Measurements from ENCODE around the gene PTPRM.
"Not testable (repeated sequence)": the region's sequence is repeated elsewhere in the genome, so short reads cannot be mapped to it uniquely, and the experiment has no call there.

Gene PTPRM

GRCh38 chr18:8433323-8433722, 866.2 kb downstream of the PTPRM start:
- no peak for DNase-seq (ENCODE audit: low spot score)

DNA sequence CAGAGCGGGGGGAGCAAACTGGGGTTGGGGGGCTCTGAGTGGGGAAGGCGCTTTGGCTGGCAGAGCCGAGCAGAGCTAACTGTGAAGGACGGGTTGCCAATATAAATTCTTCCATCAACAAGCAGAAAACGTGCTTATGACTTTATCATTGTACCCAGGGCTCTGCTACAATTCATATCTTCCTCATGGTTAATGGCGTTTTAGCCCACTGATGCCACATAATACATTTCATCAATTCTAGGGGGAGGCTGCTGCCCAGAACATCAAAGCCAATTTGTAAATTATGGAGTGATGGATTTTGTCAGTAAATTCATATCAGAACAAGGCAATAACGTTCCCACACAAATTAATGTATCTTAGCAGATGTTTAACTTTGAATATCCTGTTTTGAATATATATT, 866.7 kb downstream of the PTPRM start:
- DNase-seq (ENCODE audit: low spot score): no peak

- no peak for DNase-seq (ENCODE audit: low spot score)
Observed at GRCh38 chr18:8435376-8435775, 868.3 kb downstream of the PTPRM start.

DNA sequence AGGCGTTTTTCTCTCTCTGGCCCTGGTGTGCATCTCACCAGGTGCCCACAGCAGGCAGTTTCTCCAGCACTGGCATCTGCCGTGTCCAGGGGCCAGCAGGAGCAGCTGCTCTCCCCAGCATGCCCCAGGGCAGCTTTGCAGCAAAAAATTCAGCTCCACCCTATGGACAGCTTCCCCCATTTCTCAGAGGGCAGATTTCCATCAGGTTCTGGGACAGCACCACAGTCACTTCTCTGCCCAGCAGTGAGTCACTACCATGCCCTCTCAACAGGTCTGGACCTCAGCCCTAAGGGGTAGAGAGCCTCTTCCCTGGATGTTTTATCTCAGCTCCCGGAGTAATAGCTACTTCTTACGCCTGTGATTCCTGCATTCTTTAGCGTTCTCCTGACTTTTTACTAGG, 871.9 kb downstream of the PTPRM start:
- DNase-seq (ENCODE audit: low spot score): no peak

GRCh38 chr18:8443505-8443904, 876.4 kb downstream of the PTPRM start:
- DNase-seq (ENCODE audit: low spot score): no peak

DNA sequence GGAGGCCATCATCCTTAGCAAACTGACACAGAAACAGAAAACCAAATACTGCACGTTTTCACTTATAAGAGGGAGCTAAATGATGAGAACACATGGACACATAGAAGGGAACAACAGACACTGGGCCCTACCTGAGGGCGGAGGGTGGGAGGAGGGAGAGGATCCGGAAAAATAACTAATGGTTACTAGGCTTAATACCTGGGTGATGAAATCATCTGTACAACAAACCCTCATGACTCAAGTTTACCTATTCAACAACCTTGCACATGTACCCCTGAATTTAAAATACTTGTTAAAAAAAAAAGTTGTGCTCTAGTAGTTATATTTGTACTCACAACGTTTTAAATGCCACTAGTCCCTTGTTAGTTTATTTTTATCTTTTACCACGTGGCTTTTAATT, 879.8 kb downstream of the PTPRM start:
- DNase-seq (ENCODE audit: low spot score): not testable (repeated sequence)

GRCh38 chr18:8448130-8448529, 881.0 kb downstream of the PTPRM start:
- no peak for DNase-seq (ENCODE audit: low spot score)

DNA sequence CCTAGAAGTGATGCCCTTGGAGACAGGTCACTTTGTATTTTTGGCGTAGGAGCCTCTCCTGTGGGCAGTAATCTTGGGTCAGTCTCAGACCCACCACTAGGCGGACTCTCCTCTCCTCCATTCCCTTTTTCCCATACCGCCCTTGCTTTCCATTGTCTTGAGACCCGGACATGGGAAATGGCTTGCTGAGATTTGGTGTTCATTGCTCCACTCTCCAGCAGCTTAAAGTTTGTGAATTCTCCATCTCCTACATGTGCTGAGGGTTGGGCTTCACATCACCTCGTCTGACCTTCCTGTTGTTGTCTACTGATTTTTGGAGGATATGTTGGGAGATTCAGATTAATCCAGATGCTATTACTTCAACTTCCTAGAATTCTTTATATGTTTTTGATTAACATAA, 882.9 kb downstream of the PTPRM start:
- no peak for DNase-seq (ENCODE audit: low spot score)

DNA sequence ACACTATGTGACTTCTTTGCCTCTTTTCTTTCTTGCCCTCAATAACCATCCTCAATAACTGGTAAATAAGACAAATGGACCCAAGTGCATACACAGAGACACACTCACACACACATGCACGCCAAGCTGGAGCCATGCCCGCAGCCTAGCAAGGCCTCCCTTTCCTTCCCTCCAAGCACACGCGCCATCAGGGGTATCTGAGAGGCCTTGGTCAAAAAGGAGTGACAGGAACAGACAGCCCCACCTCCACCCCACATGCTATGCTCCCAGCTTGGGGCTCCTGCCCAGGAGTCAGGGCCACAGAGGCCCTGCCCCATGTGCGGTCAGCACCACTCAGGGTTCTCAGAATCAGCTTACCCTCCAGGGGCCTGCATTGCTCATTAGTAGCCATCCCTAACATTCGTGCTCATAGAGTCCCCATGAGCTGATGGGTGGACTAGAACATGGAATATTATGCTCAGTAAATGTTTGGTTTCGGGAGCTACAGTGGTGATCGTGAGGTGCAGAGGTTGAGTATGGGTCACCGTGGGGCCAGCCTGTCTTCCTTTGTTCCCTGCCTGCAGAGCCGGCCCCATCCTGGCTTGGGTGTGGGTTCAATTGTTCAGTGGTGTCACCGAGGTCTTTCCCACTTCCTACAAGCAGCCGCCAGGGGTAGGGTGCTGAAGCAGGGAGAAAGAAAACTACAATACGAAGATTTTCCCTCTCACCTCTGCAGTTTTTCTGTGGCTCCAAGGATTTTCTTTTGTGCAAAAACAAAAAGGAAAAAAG, 884.0 kb downstream of the PTPRM start:
- DNase-seq (ENCODE audit: low spot score): no peak

DNA sequence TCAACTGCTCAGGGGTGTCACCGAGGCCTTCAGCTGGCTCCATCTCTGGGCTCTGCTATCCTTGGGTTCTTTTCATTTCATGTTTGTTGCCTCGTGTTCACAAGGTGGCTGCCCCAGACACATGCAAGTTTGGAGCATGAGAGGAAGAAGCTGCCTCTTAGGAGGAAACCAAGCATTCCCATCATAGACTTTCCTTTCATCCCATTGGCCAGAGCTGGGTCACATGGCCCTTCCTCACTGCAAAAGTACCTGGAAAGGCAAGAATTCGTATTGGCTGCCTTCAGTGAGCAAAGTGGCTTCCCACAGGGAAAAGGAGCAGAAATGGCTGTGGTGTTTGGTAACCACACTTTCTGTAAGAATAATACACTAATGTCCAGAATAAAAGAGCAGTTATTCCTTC, 886.4 kb downstream of the PTPRM start:
- DNase-seq (ENCODE audit: low spot score): no peak

GRCh38 chr18:8454136-8454535, 887.0 kb downstream of the PTPRM start:
- no peak for DNase-seq (ENCODE audit: low spot score)

DNA sequence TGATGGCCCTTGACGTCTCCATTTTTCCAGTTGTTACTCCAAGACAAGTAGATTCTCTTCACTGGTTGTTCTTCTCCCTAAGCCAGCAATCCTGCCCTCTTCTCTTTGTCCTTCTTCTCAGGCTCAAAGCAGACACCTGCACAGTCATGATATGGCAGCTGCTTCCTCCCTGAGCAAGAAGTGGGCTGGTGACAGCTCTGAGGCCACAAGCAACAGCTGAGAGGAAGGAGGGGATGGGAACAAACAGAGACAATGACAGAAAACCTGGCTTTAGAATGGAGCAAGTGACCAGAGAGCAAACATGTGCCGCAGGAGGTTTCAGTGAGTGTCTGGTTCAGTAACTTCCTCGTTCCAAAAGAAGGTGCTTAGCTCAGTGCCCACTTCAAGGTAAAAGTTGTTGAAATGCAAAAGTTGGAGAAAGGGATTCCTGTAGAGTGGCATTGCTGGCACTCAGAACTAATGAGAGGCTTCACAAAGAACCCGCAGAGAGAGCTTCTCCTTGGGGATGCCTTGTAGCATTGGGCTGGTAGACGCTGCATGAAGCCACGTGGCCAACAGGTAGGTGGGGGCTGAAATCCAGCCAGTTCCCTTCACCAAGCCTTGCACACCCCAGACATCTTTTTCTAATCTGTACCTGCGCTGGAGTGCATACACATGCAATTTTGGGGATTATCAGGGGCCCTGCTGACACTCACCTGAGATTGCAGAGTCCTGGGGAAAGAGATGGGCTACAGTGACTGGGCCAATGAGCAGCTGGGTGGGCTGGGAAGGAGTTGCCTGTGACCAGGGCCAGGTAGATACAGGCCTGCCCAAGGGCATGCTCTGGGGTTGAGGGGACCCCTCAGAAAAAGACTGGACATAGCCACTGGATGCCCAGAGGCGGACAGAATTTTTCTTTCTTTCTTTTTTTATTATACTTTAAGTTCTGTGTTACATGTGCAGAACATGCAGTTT, 888.8 kb downstream of the PTPRM start:
- no peak for DNase-seq (ENCODE audit: low spot score)
